Activated CD8-positive, alpha-beta memory T cell treated with anti-CD3 and anti-CD28 coated beads, Interleukin-2, amount 50 U/mL, for 1 hour (primary cell): ENCODE data around the gene PDE11A.
"Not testable (repeated sequence)": the region's sequence is repeated elsewhere in the genome, so short reads cannot be mapped to it uniquely, and the experiment has no call there.

Experiments used
- DNase-seq: peaks from one replicate; pipeline ENCODE4 v3.0.0-alpha.2; 2020; ENCODE audit errors: extremely low read depth

Gene PDE11A

DNA sequence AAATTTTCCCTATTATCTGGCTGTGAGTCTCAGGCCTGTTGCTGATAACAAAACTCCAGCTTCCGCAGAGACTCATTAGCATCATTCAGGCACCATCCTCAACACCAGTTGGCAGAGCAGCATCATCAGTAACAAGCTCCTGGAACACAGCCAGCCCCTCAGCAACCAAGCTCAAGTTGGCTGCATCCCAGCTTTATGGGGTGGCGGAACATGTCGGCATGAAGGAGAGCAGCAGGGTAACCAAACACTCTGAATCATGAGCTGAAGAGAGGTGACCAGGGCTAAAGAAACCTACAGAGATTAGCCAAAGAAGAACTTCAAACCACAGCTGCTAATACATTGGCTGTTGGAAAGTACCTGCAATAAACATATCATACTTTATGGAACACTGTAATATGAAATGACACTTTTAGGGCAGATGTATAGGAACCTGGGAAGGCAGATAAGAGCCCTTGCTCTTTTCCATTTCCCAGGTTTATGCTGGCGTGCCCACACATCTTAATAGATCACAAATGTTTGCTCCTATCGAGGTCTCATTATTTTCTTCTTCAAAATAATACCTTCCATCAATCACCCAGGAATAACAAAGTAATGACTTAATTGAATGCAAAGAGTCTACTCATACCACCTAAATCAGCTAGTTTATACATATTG, 63.8 kb downstream of the PDE11A start:
- DNase-seq = no peak

DNA sequence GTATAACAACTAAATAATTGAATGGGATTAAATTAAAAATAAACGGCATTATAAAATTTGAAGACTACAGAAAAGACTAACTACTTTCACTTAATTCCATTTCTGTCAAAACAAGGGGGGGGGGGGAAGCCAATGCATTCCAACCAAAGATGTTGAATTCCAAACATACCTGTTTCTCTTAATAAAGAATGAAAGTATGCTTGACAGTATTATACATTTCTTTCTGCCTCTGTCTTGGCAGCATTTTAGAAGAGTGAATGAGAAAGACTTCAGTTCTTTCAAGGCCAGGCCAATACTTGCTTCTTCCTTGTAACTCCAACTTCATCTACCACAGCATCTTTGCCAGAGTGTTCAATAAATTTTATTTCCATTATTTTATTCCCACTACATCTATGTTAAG, 65.9 kb downstream of the PDE11A start:
- no peak for DNase-seq

DNA sequence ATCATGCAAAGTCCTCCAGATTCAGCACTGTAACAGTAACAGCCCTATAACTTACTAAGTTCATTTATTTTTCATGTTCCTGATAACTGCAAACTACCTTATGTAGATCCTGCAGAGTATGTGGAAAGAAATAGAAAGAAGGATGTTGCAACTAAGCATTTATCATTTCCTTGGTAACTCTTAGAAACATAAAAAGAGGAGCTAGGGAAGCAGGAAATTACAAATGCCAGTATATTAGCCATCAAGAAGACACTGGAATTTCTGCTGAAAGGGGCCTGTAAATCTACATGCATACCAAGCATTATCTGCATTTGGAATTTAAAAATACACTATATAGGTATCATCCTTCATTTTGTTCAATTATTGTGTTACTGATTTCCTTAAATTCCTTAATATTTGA, 66.8 kb downstream of the PDE11A start:
- no peak for DNase-seq

DNA sequence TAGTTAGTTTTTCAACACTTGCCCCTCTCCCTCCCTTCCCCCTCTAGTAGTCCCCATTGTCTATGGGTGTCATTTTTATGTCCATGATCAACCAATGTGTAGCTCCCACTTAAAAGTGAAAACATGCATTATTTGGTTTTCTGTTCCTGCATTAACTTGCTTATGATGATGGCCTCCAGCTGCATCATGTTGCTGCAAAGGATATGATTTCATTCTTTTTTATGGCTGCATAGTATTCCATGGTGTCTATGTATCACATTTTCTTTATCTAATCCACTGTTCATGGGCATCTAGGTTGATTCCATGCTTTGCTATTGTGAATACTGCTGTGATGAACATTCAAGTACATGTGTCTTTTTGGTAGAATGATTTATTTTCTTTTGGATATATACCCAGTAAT, 70.5 kb downstream of the PDE11A start:
- DNase-seq = no peak

DNA sequence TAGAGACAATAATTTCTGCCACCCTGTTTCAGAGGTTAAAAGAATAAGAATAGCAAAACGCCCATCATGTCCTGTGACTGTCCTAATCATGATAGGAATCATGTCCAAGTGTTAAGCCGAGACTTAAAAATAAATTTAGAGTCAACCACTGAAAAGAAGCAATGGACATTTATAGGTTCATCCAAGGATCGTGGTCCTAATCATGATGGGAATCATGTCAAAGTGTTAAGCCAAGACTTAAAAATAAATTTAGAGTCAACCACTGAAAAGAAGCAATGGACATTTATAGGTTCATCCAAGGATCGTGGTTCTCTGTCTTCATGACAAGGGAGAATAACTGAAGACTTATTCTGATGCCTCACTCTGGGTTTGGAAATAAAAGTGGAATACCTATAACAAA, 73.6 kb downstream of the PDE11A start:
- no peak for DNase-seq

DNA sequence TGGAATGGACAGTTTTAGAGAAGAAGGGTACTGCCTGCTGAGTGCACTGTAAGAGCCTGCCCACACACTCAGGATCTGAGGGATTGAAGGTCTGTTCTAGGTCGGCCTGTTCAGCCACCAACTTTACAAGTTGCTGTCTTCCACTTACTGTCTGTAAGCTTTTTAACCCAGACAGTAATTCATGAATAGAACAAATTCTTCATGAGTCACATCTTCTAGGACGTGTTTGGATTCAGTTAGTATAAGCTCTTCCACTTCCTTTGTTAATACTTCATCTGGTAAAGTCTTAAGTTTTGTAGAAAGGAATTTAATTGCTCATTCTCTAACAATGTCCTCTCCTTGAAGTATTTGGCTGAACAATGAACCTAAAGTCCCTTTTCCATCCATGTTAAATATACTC, 74.6 kb downstream of the PDE11A start:
- no peak for DNase-seq

DNA sequence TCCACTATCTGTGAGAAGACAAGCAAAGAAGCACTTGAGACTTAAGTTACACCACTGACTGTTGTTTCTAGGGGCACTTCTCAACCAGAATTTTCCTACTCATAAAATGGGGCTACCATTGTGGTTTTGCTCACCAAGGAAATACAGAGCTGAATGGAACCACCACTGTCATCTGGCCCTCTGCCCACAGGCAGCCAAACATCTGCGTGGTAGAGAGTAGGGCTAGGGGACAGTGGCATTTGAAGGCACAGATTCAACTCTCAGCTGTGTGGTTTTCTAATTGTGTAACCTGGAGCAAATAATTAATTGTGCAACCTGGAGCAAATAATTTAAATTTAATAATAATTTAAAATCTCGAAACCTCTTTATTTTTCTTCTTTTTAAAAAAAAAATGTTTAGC, 79.6 kb downstream of the PDE11A start:
- DNase-seq = no peak

DNA sequence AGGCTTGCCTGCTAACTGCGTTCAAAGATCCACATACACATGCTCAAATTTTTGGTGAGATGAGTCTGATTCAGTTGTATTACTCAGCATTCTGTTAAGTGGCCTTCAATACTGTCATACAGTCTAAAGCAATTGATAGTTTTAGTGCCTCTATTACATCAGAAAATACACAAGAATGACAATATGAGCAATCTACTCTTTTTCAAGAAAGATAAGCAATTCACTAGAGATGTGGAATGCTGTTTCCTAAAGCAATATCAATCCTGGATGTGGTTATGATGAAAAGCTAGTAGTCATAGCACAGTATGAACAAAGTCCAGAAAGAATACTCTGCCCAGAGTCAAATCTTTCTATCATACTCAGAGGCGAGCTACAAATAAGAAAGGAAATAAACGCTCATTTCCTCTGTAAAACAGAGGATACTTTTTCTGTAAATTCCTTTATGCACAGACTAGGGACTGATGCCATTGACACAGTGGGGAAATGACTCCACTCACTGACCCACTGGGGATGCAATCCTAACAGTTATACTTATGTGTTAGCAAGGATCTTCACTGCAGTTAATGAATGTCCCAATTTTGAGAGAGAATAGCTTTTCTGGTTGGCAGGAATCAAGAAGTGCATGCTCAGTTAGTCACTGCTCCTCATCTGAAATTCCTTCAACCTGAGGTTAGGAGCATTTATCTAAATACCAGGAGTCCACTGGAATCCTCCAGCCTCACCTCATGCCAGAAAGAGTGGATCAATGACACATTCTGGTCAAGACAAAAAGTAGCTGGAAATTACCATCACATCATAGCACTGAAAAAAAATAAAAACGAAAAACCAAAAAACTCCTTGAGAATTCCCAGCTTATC, 83.3 kb downstream of the PDE11A start:
- no peak for DNase-seq

DNA sequence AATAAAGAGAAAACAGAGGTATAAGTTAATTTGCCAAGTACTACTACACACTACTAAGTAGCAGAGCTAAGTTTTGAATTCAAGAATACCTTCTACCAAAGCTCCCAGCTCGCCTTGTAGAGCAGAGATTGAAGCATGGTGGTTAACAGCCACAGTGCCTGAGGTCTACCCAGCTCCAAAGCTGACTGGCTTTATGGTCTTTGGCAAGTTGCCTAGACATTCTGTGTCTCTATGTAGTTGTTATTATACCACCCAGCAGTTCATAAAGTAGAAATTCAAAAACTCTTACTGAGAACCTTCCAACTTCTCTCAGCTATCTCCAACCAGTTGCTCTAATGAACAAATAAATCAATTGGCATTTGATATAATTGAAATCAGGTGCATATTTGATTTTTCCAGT, 87.8 kb downstream of the PDE11A start:
- DNase-seq = no peak

DNA sequence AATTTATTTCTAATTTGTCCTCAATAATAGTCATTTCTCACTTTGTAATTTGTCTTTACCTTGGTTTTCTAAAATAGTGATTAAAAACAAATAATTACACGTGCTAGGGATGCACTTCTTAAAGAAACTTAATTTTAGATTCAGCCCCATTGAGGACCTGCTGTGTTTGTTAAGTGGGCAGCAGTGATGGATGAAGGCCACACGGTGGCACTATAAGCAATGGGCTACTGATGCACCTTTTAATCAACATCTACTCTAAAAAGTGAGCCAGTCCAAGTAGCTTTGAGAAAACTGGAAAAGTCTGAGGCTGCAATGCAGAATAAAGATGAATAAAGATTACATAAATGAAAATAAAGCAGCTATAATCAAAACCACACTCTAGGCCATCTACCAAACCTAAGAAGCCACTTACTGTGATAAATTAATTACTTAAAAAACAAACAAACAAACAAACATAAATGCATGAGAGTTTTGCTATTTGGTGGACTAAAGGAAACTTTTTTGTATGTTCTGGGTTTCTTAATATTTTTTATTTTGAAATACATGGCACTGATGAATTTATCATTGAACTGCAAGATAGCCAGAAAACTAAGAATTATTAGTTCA, 89.3 kb downstream of the PDE11A start:
- DNase-seq = no peak

DNA sequence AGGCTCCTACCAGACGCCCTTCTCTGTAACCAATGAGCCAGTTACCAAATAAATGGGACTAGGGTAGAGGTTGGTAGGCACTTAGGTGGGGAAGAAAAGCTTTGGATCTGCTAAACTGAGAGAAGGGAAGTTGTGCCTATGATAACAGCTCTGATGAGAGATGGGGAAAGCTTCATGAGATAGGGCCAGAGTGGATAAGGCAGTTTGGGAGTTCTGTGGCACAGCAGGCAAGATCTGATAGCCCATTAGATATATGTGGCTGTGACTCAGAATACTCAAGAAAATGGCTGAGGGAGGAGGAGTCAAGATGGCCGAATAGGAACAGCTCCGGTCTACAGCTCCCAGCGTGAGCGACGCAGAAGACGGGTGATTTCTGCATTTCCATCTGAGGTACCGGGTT, 99.8 kb downstream of the PDE11A start:
- DNase-seq = no peak

DNA sequence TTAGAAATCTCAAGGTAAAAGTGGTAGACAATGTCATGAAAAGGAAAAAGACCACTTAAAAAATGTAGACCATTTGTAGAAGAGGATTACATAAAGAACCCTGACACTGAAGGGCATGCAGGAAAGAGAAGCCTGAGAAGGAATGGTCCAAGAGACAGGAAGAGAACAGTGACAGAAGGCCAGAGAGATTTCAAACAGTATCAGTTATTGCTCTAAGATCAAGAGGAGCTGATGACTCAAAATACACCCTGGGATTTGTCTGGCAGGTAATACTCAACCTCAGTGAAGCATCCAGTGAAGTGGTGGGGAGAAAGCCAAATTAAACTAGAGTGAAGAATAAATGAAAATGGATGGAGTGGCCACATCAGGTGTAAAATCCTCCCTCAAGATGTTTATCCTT, 100.5 kb downstream of the PDE11A start:
- no peak for DNase-seq

DNA sequence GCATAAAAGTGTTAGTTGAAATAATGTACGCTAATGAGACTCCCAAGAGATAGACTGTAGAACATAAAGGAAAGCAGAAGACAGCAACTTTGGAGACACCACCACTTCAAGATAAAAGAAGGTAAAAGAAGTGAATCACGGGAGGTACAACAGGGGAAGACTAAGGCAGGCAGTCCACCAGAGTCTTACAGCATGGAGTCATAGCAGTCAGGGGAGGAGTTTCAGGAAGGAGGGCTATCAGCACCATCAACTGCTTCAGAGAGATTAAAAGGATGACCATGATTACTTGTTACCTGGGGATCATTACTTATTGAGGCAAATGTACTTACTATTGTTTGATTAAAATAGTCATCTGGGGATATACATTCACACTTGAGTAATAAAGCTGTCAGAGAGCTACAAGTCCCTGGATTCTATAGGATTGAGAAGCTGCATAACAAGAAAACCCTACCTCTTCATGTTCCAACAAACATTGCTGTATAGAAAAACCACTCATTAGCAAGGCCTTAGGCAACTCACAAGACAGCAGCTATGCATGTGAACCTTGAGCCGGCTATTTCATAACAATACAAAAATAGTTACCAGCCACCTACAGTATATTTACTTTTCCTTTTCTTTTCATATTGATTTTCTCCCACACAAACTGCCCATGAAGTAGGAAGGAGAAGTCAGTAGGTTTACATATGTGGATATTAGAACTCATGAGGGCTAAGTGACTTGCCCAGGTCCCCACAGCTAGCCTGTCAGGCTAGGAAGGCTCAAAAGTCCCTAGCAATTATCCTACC, 101.7 kb downstream of the PDE11A start:
- DNase-seq = no peak

DNA sequence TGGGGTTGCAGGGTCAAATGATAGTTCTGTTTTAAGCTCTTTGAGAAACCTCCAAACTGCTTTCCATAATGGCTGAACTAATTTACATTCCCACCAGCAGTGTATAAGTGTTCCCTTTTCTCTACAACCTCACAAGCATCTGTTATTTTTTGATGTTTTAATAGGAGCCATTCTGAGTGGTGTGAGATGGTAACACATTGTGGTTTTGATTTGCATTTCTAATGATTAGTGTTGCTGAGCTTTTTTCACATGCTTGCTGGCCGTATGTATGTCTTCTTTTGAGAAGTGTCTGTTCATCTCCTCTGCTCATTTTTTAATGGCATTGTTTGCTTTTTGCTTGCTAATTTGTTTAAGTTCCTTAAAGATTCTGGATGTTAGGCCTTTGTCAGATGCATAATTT, 107.7 kb downstream of the PDE11A start:
- no peak for DNase-seq

DNA sequence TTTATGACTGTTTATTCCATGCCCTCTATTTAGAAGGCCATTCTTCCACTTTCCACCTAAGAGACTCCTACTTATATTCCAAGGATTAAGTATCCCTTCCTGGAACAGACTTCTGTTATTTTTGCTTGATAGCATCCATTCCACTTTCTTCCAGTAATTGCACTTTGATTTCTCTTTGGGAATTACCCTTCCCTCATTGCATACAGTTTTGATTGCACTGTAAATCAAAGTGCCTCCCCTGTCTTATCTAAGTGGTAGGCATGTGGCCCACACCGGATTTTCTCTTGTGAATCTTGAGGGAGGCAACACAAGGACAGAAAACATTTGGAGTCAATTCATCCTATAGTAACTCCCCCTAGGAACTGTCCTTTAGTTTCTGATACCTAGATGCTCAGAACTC, 120.4 kb downstream of the PDE11A start:
- DNase-seq = no peak

DNA sequence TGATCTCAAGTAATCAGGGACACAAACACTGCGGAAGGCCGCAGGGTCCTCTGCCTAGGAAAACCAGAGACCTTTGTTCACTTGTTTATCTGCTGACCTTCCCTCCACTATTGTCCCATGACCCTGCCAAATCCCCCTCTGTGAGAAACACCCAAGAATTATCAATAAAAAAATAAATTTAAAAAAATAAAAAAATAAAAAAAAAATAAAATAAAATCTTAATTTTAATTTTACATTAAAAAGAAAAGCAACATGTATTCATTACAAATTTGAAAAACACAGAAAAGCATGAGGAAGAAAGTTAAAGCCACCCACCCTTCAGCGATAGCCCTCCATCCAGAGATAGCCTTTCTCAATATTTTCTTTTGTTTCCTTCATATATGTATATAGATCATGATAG, 125.0 kb downstream of the PDE11A start:
- DNase-seq = not testable (repeated sequence)

DNA sequence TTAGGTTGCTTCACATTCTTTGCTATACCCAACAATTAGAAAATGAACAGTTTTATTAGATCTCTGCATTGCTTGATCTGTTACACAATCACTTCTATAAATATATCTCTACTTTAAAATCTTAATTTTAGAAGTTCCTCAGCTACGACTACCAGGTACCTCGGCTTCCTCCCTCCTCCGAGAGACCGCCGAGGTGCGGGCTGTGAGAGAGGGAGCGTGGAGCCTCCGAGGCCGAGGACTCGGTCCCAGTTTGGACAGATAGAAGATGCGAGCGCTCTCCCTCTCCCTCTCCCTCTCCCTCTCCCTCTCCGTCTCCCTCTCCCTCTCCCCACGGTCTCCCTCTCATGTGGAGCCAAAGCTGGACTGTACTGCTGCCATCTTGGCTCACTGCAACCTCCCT, 128.0 kb downstream of the PDE11A start:
- not testable (repeated sequence) for DNase-seq

DNA sequence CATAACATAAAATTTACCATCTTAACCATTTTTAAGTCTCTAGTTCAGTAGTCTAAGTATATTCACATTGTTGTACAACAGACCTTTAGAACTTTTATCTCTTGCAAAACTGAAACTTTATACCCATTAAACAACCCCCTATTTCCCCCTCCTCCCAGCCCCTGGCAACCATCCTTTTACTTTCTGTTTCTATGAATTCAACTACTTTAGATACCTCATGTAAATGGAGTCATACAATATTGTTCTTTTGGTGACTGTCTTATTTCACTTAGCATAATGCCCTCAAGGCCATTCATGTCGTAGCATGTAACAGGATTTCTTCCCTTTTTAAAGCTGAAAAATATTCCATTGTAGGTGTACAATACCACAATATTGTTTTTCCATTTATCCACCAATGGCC, 129.8 kb downstream of the PDE11A start:
- no peak for DNase-seq

DNA sequence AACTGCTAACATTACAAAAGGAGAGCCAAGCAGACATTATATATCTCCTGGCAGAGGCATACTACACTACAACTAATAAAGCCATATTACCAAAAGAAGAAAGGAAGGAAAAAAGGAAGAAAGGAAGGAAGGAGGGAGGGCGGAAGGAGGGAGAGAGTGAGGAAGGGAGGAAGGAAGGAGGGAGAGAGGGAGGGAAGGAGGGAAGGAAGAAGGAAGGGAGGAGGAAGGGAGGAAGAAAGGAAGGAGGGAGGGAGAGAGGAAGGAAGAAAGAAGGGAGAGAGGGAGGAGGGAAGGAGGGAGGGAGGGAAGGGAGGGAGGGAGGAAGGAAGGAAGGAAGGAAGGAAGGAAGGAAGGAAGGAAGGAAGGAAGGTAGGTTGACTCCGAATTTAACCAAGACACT, 133.4 kb downstream of the PDE11A start:
- DNase-seq = no peak

DNA sequence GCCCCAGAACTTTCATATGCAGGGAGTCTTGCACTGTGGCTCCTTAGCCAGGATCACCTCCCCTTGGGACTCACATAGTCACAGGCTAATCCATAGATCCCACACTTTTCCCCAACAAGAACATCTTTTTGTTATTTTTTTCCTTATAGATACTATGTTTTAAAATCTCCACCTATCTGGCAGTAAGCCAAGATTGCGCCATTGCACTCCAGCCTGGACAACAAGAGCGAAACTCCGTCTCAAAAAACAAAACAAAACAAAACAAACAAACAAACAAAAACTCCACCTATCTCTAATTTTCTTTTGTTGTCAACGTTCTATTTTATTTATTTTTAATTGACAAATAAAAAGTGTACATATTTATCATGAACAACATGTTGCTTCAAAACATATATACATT, 141.7 kb downstream of the PDE11A start:
- no peak for DNase-seq

DNA sequence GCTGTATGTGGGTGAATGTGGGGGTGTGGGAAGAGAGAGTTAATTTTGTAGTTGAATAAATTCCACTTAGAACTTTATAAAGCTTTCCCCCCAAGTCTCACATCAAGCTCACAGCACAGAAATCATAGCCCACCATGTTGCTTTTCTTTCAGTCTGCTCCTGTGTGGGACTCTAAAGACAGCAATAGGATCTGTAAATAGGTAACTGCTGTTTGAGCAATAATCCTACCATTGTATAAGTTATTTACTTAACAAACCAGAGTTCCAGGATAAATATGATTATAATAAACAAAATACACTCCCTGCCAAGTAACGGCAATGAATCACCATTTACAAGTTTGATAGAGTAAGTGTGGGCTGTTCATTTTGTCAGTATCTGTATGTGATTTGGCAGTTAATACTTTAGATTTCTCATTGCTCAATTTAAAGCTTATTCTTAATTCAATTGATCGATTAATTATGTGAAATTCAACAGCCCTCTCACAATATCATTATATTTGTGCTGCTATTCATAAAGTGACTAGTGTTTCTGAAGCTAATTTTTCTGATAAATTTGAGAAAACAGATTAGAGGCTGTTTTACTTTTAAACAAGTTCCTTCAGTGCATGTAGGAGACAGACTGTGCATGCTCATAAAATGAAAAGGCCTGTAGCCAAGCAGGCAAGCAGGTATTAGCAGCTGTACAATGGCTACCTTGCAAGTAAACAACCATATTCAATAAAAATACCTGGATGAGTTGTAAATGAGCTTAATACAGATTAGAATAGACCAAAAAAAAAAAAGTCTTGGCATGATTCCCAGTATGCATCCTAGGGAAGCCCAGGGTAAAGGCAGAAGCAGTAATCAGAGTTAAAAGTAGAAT, 142.7 kb downstream of the PDE11A start:
- no peak for DNase-seq
